Inferior parietal cortex (tissue), 1 donor: ENCODE measurements around the gene LCA5.
"Not testable (repeated sequence)": the region's sequence is repeated elsewhere in the genome, so short reads cannot be mapped to it uniquely, and the experiment has no call there.

ENCODE experiments used
- DNase-seq: peaks from one replicate; pipeline ENCODE4 v3.0.0-alpha.2; 2016; ENCODE audit errors: extremely low spot score

The LCA5 gene

DNA sequence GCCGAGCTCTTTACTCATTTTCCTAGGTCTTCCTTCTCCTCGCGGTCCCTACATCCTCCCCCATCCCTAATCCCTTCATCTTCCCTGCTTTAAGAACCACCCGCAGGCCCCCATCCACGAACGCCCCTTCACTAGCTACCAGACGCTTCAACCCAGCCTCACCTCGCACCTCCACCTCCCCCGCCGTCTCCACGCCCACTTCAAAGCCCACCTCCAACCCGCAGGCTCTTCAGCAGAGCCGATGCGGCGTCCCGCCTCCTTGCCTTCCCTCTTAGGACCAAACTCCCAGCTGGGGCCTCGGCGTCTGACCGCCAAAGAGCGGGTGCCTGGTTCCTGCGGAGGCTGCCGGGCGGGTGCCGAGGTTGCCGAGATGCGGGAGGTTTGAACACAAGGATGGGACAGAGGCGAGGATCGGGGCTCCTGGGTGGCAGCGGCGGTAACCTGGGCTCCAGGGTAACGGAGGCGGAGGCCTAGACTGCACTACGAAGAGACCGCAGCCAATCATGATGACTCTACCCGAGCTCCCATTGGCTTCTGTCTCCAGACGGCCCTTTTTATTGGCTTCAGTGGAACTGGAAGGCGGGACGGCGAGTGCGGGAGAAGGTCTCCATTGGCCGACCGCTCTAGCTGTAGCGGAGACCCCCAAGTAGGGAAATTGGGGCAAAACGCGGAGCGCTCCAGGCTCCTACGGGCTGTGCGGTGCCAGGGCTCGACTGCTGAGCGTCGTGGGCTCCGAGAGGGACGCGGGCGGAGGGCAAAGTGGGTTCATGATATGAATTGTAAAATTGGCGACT lies at the start of gene LCA5:
Gene LCA5, minus strand, starts transcription at position 477 of the 794 bp plus-strand sequence. CDS start 18,536 bp downstream, outside the sequence.
- DNase-seq, result peak; percentile 99

DNA sequence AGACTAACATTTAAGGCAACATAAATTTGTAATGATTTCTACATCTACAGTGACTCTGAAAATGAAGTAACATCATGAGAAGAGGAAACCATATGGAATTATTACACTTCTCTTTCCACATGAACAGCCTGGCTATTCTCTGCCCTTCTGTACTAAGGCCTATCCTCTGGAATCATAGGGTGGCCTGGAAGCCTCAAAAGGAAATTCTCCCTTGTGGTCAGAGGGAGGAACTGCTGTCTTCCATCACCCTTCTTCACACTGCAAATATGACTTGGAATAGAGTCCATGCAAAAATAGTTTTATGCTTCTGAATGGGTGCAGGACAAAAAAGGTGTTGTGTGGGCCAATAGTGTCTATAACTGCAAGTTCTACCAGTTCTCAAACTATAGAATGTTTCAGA lies 49.3 kb upstream of the LCA5 start:
- no peak for DNase-seq

DNA sequence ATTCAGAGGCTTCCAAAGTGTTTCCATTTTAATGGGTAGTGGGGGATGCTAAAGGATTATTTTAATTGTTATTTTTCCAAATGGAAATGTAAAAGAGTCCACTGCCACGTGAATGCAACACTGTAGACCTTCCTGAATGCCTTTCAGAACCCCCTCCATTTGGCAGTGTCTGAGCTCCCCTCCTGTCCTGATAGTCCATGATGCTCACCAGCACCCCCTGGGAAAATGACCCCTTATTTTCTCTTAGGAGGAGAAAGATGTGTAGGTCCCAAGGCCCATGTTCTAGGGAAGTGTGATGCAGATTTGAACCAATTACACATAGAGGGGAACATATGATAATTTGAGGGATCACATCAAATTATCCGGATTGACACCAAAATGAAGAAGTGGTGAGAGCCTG lies 47.1 kb upstream of the LCA5 start:
- no peak for DNase-seq

DNA sequence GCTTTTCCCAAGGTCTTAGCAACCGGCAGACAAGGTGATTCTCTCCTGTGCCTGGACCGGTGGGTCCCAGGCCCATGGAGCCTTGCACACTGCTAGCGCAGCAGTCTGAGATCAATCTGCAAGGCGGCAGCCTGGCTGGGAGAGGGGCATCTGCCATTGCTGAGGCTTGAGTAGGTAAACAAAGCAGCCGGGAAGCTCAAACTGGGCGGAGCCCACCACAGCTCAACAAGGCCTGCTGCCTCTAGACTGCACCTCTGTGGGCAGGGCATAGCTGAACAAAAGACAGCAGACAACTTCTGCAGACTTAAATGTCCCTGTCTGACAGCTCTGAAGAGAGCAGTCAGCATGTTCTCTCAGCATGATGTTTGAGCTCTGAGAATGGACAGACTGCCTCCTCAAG lies 40.7 kb upstream of the LCA5 start:
- DNase-seq, result not testable (repeated sequence)

DNA sequence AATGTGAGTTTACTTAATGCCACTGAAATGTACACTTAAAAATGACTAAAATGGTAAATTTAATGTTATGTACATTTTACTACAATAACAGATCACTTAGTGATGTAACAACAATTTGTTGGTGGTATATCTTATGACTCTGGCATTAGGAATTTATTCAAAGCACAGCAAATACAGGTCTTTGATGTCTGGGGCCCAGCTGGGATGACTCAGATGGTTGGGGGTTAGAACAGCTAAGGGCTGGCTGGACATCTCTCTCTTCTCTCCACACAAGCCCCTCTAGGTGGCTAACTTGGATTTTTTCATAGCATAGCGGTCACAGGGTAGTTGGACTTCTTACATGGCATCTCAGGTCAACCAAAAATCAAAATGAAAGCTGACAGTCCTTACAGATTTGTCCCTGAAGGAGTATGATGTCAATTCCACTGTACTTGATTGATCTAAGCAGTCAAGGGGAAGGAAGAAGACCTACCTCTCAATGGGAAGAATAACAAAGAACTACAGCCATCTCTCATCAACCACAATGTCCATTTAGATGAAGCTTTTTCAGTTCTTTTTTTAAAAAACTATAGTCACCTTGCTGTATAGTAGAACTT lies 37.5 kb upstream of the LCA5 start:
- no peak for DNase-seq

DNA sequence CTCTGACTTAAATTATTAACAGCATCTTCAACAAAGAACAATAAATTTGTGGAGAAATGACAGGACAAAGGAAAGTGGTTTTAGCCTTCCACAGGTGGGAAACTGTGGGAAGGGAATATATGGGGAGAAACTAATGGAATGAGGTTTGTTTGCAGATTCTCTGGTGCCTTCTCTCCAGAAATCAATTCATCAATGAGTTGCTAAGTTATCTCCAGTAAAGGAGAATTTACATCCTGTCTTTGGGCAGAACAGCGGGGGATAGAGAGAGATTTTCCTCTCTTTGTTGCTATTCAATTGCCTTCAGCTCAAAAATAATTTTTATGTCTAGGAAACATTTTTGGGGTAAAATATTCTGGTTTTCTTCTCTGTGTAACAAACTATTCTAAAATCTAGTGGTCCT lies 36.9 kb upstream of the LCA5 start:
- DNase-seq, result no peak

DNA sequence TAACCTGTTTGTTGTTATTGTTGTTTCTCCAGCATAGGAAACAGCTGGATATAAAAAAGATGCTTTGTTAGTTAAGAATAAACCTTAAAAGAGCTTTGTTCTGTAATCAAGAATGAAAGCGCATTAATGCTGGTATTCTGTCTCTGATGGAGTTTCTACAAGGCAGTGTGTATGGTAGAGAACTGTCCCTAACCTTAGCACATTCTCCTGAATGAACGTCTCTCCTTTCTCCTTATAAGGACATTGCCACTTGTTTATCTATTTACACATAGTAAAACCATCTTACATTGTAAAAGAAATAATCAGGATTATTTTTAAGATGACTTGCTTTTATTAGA lies 33.8 kb upstream of the LCA5 start:
- DNase-seq, result peak; percentile 66

DNA sequence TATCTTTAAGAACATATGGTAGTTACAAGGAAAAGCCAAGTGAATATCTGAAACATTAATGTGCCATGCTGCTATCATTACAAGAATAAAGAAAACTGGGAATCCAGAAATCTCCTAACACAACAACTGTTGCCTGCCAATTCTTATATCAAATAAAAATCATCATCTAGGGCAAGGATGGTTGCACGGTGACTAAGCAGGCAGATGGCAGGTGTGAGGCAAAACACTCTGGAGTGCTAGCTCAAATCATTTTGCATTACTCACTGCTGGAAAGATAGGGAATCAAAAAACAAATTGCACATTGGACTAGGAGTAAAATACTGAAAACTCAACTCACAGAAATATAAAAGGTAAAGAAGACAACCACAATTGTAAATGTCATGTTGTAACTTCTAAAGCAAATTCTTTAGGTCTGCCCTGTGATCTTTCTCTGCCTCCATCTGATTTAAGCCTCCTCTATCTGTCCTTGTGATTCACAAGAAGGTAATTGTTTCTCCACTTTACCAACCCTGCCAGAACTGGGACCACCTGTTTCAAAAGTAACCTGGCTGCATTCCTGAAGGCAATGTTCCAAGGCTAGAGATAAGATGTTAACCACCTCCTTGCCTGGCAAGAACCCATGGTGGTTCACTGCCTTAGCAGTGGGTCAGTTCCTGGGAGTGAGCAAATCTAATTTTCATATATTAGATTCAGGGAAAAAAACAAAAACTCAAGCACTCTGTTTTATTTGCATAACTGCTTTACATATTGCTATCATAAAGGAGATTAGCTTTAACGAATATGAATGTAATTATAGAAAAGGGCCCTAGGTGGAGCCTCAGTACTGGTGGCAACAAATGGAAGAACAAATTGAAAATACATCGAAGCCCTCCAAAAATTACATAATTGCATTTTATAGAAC lies 33.1 kb upstream of the LCA5 start:
- DNase-seq, result peak; percentile 48

DNA sequence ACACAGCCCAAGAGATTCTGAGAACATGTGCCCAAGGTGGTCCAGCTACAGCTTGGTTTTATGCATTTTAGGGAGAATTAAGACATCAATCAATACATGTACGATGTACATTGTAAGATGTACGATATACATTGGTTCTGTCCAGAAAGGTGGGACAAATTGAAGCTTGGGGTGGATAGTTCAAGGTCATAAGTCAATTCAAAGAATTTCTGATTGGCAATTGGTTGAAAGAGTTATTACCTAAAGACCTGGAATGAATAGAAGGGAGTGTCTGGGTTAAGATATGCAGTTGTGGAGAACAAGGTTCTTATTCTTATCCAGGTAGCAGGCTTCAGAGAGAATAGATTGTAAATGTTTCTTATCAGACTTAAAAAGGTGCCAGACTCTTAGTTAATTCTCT lies 31.8 kb upstream of the LCA5 start:
- DNase-seq, result no peak

DNA sequence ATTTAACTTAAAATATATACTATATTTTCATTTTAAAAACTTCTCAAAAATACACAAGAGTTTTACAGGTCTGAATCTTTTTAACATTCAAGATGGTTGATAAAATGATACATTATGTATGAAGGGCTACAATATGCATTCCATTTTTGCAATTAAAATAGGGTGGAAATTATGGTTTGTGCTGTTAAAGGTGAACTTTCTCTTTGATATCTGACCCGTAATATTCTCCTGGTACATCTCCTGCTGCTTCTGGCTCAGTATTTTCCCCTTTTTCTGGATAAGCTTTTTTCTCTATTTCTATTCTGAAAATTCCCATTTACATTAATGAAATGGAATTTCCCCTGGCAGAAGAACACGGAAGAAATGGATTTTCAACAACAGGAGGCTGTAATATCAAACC lies 27.4 kb upstream of the LCA5 start:
- DNase-seq, result no peak

DNA sequence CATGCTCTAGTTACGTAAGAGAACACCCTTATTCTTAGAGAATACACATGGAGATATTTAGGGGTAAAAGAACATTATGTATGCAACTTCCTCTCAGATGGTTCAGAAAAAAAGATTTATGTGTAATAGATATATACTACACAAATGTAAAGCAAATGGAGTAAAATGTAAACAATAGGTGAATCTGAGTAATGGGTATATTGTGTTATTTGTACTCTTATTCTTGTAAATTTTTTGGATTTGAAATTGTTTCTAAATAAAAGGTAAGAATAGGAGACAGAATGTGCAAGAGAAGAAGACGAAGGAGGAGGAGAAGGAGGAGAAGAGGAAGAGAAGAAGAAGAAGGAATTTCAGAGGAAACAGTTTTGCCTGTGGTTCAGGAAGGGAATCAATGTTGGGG lies 22.5 kb upstream of the LCA5 start:
- DNase-seq, result no peak

DNA sequence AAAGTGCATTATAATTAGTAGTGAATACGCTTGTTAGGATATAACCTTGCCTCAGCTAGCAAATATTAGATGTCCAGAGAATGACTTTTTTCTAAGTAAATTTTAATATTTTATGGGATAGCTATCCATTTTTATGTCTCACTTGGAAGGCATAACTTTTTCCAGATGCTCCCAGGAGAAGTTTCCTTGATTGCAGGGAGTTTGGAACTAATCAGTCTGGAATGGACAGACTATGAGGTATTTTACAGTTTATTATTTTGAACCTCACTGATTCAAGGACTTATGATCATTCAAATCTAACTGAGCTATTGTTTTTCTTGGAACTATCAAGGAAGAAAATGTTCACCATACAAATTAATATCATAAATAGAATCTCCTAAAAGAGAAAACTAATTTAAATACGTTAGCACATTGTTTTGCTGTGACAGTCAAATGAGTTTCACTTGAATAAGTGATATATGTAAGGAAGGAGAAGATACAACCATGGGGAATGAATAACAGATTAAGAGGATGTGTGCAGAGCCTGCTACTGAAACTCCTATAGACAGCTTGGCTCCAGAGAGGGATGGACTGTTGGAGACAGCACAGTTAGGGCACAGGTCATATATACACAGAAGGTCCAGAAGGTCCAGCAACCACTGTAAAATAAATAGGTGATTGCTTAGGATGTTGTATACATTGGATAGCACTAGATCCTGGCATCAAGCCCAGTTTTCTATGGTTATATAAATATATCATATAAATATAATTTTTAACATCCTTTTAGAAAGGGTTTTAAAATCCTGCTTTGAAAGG lies 20.6 kb upstream of the LCA5 start:
- no peak for DNase-seq

DNA sequence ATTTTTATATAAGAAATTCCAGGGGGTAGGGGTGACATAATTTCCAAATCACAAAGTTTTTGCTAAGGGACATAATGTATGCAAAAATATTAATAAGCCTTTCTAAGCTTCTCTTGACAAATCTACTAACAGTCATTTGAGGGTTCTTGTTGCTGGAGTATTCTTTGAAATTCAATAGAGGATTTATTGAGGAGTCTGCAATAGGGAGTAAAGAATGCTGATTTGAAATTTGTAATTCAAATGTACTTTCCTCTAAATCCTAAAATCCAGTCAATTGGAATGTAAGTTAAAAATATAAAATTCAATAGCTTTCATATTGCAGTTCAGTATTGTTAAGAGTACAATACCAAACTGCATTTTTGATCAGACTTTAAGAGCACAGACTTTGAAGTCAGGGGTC lies 17.1 kb upstream of the LCA5 start:
- no peak for DNase-seq

DNA sequence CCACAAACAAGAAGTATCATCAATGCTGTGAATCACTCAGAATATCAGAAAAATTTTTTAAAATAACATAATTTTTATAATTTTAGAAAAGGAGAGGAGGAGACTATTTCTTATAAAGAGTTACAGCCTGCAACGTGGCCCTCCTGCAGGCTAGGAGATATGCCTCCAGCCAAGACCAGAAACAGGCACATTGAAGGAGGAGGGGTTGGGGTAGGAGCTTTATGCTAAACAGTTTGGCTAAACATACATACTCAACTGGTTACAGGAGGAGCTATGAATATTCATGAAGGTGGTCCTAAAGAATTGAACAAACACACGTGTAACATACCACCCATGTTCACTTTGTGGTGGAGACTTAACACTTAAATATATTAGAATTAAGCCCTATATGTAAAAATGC lies 14.2 kb upstream of the LCA5 start:
- no peak for DNase-seq

DNA sequence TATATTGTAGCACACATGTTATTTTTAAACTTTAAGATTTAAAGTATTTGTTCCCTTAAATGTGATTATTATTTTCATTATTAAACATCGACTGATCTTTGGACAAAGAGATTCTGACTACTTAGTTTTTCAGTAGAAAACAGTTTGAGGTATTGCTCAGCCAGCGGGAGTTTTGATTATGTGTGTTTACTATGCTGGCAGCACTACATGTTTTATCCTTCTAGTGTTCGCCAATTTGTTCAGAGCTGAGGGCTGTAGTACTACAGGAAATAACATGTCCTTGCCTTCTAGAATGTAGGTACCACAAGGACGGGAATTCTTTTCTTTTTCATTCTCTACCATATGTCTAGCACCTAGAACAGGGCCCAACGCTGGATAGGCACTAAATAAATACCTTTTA lies 11.1 kb upstream of the LCA5 start:
- no peak for DNase-seq

DNA sequence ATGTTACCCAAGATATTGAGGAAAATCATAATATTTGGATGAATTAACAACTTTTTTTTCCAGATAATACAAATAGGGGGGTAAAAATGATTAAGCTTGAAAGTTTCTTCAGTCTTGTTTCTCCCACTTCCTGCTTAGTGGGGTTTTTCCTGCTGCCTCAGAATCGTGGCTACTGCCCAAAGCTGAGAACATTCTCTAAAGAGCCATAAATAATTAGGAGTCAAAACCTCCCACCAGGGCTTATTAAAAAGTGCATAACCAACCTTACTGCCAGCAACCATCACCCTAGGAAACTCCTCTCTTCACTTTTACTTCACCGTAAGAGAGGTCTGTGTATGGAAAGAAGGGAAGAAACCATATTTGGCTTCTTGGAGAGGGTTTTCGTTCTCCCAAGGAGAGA lies 9.0 kb upstream of the LCA5 start:
- DNase-seq, result no peak

DNA sequence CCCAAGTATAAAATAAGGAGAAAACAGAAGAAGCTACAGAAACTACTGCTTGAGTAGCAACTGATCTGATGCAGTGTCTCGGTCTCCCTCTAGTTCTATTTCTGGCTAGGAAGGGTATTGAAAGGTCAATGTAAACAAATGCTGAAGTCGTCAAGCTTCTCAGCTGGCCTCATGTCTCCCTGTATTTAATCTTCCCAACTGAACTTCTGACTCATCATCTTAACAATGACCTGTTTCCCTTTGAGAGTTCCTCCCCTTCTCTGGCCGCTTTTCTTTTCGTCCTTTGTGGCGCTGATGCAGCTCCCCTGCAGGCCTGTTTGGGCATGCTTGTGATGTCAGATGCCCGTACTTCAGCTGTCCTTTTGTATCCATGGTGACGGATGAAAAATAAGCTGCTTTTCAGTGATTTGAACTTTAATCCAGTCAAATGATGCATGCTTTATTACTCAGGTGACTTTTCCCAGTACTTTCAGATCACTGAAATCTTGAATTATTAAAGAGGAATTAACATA lies 7.8 kb upstream of the LCA5 start:
- DNase-seq, result peak; percentile 90

DNA sequence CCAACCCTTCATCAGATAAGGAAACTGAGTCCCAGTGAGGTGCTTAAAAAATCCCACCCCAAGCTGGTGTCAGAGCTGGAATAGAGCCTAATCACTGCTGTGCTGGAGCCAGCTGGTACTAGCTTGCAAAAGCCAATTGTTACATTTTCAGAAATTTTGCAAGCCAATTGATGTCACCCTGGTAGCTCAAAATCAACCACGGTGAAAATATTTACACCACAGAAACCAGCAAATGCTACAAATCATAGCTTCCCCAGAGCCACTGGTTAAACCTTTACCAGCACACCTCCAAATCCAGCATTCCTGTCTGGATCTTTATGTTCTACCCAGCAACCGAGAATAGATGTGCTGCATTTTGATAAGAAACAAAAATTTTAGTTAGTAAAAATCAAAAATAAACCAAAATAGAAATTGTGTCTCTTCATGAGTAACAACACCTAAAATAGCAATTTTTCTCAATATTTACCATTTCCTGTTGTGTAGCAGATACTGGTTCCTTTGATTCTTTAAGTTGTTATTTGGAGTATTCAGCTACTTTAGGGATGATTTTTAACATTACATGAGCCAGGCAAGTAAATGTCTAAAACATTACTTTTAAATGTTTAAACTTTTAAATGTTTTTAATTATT lies 7.2 kb upstream of the LCA5 start:
- peak; percentile 69 for DNase-seq

DNA sequence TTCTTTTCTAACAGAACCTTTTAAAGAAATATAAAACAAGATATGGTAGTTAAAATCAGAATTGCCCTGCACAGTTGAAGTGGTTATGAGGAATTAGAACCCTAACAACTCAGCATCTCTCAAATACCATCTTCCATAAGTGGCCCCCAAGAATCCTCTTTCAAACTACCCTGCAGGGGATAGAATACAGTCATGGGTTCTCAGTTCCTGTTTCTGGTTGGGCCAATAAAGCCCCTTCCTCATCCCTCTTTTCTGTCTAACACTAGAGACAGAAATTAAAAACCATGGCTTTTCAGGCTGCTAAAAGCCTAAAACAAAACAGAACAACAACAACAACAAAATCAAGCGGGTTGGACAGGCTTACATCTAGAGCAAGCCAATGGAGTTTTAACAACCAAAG lies 6.7 kb upstream of the LCA5 start:
- no peak for DNase-seq

DNA sequence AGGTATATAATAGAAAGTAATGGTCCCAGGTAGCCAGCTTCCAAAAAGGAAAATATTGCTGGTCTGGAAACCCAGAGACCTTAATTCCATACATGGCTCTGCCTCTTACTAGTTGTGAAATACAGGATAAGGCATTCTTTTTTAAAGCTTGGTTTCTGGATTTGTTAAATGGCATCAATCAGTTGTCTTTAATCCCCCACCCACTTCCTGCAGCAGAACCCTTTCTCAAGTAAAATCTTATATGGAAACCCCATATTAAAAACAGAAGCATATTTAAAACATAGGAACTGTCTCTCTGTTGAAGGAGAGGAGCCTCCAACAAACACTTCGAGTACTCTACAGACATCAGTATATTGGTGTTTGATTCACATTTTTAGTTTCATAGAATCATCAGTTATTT lies 6.2 kb upstream of the LCA5 start:
- no peak for DNase-seq
